HepG2 (cell line): ENCODE data around the gene MORN1. TPM values are rescaled to one million over a fixed set of nuclear protein-coding genes. Genes with fewer than 3 reads are reported as not detected.

Source experiments
- BCL3 ChIP-seq: sonication (generic); formaldehyde crosslinking; IDR thresholded peaks from 2 replicates; pipeline ENCODE4 v1.5.1; 2020; ENCODE audit warnings: mild to moderate bottlenecking, missing genetic modification reagents, moderate library complexity
- CHD2 ChIP-seq: IDR thresholded peaks from 2 replicates; pipeline ENCODE4 v1.6.1; 2011; ENCODE audit warnings: low read depth, low read length, improper control_type of control experiment
- CHD4 ChIP-seq: fragments of 200-600 bp; sonication (generic); IDR thresholded peaks from 2 replicates; pipeline ENCODE4 v1.7.0; 2017; ENCODE audit warnings: mild to moderate bottlenecking, low read length, borderline replicate concordance
- ELF1 ChIP-seq: sonication (generic); formaldehyde crosslinking; IDR thresholded peaks from 2 replicates; pipeline ENCODE4 v1.4.0; 2020; ENCODE audit warnings: missing genetic modification reagents
- GMEB1 ChIP-seq: sonication (generic); formaldehyde crosslinking; IDR thresholded peaks from 2 replicates; pipeline ENCODE4 v1.5.1; 2020; ENCODE audit warnings: missing genetic modification reagents, mild to moderate bottlenecking, borderline replicate concordance
- GPN1 ChIP-seq: sonication (generic); formaldehyde crosslinking; IDR thresholded peaks from 2 replicates; pipeline ENCODE4 v1.5.1; 2020; ENCODE audit warnings: missing genetic modification reagents, borderline replicate concordance
- MLXIP ChIP-seq: sonication (generic); formaldehyde crosslinking; IDR thresholded peaks from 2 replicates; pipeline ENCODE4 v1.9.0; 2021; ENCODE audit warnings: missing genetic modification reagents, borderline replicate concordance
- RAD51 ChIP-seq: fragments of 450-650 bp; IDR thresholded peaks from 2 replicates; pipeline ENCODE4 v1.6.1; 2016; ENCODE audit warnings: borderline replicate concordance
- SMYD3 ChIP-seq: sonication (generic); formaldehyde crosslinking; IDR thresholded peaks from 2 replicates; pipeline ENCODE4 v1.8.1; 2023; ENCODE audit warnings: mild to moderate bottlenecking, missing genetic modification reagents
- SPEN ChIP-seq: sonication (generic); formaldehyde crosslinking; IDR thresholded peaks from 2 replicates; pipeline ENCODE4 v1.5.1; 2020; ENCODE audit warnings: low read depth, mild to moderate bottlenecking, missing genetic modification reagents
- TOE1 ChIP-seq: sonication (generic); formaldehyde crosslinking; IDR thresholded peaks from 2 replicates; pipeline ENCODE4 v1.4.0; 2020; ENCODE audit warnings: mild to moderate bottlenecking, missing genetic modification reagents
- ZBTB21 ChIP-seq: sonication (generic); formaldehyde crosslinking; IDR thresholded peaks from 2 replicates; pipeline ENCODE4 v1.4.0; 2020; ENCODE audit warnings: missing genetic modification reagents
- ZNF235 ChIP-seq: sonication (generic); formaldehyde crosslinking; IDR thresholded peaks from 2 replicates; pipeline ENCODE4 v1.8.1; 2023; ENCODE audit warnings: mild to moderate bottlenecking, missing genetic modification reagents, borderline replicate concordance
- ZNF350 ChIP-seq: sonication (generic); formaldehyde crosslinking; IDR thresholded peaks from 2 replicates; pipeline ENCODE4 v1.4.0; 2020; ENCODE audit warnings: mild to moderate bottlenecking, low read depth, missing genetic modification reagents, borderline replicate concordance
- ZNF460 ChIP-seq: sonication (generic); formaldehyde crosslinking; IDR thresholded peaks from 2 replicates; pipeline ENCODE4 v1.5.1; 2020; ENCODE audit warnings: missing genetic modification reagents, mild to moderate bottlenecking, borderline replicate concordance
- ZNF510 ChIP-seq: sonication (generic); formaldehyde crosslinking; IDR thresholded peaks from 2 replicates; pipeline ENCODE4 v1.4.0; 2020; ENCODE audit warnings: low read depth, mild to moderate bottlenecking, missing genetic modification reagents
- ZNF512 ChIP-seq: sonication (generic); formaldehyde crosslinking; IDR thresholded peaks from 2 replicates; pipeline ENCODE4 v1.4.0; 2020; ENCODE audit warnings: mild to moderate bottlenecking, missing genetic modification reagents
- ZNF703 ChIP-seq: sonication (generic); formaldehyde crosslinking; IDR thresholded peaks from 2 replicates; pipeline ENCODE4 v1.5.1; 2020; ENCODE audit warnings: missing genetic modification reagents, mild to moderate bottlenecking, moderate library complexity, borderline replicate concordance
- ZNF747 ChIP-seq: sonication (generic); formaldehyde crosslinking; IDR thresholded peaks from 2 replicates; pipeline ENCODE4 v1.8.1; 2023; ENCODE audit warnings: missing genetic modification reagents, mild to moderate bottlenecking, borderline replicate concordance
- ZNF773 ChIP-seq: sonication (generic); formaldehyde crosslinking; IDR thresholded peaks from 2 replicates; pipeline ENCODE4 v1.4.0; 2020; ENCODE audit warnings: missing genetic modification reagents, borderline replicate concordance
- ZSCAN5A ChIP-seq: sonication (generic); formaldehyde crosslinking; IDR thresholded peaks from 2 replicates; pipeline ENCODE4 v1.8.0; 2022; ENCODE audit warnings: mild to moderate bottlenecking, missing genetic modification reagents, borderline replicate concordance
- polyA plus RNA-seq, 8 experiments: library from polyadenylated mRNA; depleted of rRNA in 3 of 8; stranded (reverse) in 7 of 8; unstranded in 1 of 8; fragments of >200 nt; fragmentation: Illumina TruSeq in 4 of 8; extraction: Trizol in 4 of 8; gene quantifications; 2 replicates each; pipeline versions ENCODE4 v1.2.1 to v1.2.3, GENCODE V29; 2011 to 2016; ENCODE audit warnings: low read depth in 4 of 8, missing spikeins in 1 of 8, mixed read lengths in 1 of 8; ENCODE audit not compliant: insufficient read depth in 1 of 8
- total RNA-seq, 5 experiments: library from RNA; depleted of rRNA; stranded (reverse); fragments of >200 nt; fragmentation: Illumina TruSeq; extraction: Trizol; gene quantifications; 2 replicates each; pipeline ENCODE4 v1.2.3, GENCODE V29; 2016; ENCODE audit warnings: low read depth in 1 of 5

The MORN1 gene
- total and polyA plus RNA-seq, 2 of the 13 experiments (the other 11 are each of a cell fraction or from before 2014, with no cell fraction given), result 3.1 to 6.5 TPM

GRCh38 chr1:2411801-2412394 lies 20.5 kb upstream of the MORN1 start (continued):
- no peak for TF ChIP-seq MLXIP (CRISPR knock-in tag)
- no peak for TF ChIP-seq TOE1
- no peak for TF ChIP-seq ZNF510 (CRISPR knock-in tag)
- TF ChIP-seq CHD2, result no peak
- no peak for TF ChIP-seq ZSCAN5A (CRISPR knock-in tag)
- TF ChIP-seq SPEN, result no peak
- TF ChIP-seq BCL3 (CRISPR knock-in tag), result 0 out of 2 replicates have a peak, but pooled peaks have one; percentile 20
- no peak for TF ChIP-seq GPN1 (CRISPR knock-in tag)
- TF ChIP-seq ZNF747 (CRISPR knock-in tag), result no peak
- no peak for TF ChIP-seq ZNF350 (CRISPR knock-in tag)
- no peak for TF ChIP-seq RAD51
- no peak for TF ChIP-seq SMYD3 (CRISPR knock-in tag)
- TF ChIP-seq ZBTB21 (CRISPR knock-in tag), result no peak
- TF ChIP-seq ZNF512 (CRISPR knock-in tag), result no peak
- no peak for TF ChIP-seq CHD4
- no peak for TF ChIP-seq ELF1 (CRISPR knock-in tag)
- no peak for TF ChIP-seq ZNF773 (CRISPR knock-in tag)
- TF ChIP-seq GMEB1 (CRISPR knock-in tag), result no peak
- no peak for TF ChIP-seq ZNF703 (CRISPR knock-in tag)
- no peak for TF ChIP-seq ZNF460 (CRISPR knock-in tag)
- peak; percentile 28; the same call in 1 of the 2 replicates for TF ChIP-seq ZNF235
